Mucosa of rectum (tissue), 2 donors: Measurements from ENCODE around the gene KLF7.

Source experiments
- H3K27ac ChIP-seq, 2 donors: one replicate each; pipeline ENCODE4 v1.7.0; 2013; ENCODE audit warnings: inconsistent platforms in 2 of 2, low read depth in 2 of 2, low read length in 2 of 2
- H3K27me3 ChIP-seq, 2 donors: one replicate each; pipeline ENCODE4 v1.7.0; 2013; ENCODE audit warnings: low read length in 2 of 2; ENCODE audit not compliant: control insufficient read depth in 2 of 2, insufficient read depth in 2 of 2
- H3K36me3 ChIP-seq, 2 donors: one replicate each; pipeline ENCODE4 v1.7.0; 2013; ENCODE audit warnings: low read length in 2 of 2; ENCODE audit not compliant: control insufficient read depth in 2 of 2, insufficient read depth in 2 of 2
- H3K4me1 ChIP-seq, 2 donors: one replicate each; pipeline ENCODE4 v1.7.0; 2013; ENCODE audit warnings: low read length in 2 of 2, mild to moderate bottlenecking in 1 of 2; ENCODE audit not compliant: control insufficient read depth in 2 of 2, insufficient read depth in 2 of 2
- H3K4me3 ChIP-seq, 2 donors: one replicate each; pipeline ENCODE4 v1.7.0; 2013; ENCODE audit warnings: low read length in 2 of 2
- H3K9ac ChIP-seq, 2 donors: one replicate each; pipeline ENCODE4 v1.7.0; 2013; ENCODE audit warnings: low read length in 2 of 2, low read depth in 1 of 2, mild to moderate bottlenecking in 1 of 2
- H3K9me3 ChIP-seq, 2 donors: one replicate each; pipeline ENCODE4 v1.7.0; 2013; ENCODE audit warnings: low read length in 2 of 2; ENCODE audit not compliant: control insufficient read depth in 2 of 2
- donor health status: healthy.
- donor health status: Normal muscosa, but diverticular disease.

Gene KLF7

GRCh38 chr2:207048416-207048815 is 117.3 kb downstream of the KLF7 start:
- Histone ChIP-seq H3K4me1 (no peaks in the 10 kb centered on the region), H3K27me3 (no peaks in the 10 kb centered on the region), H3K27ac (no peak overlapping the region), H3K4me3 (no peak overlapping the region), H3K9ac (no peak overlapping the region), H3K36me3 (no peaks in the 10 kb centered on the region), H3K9me3 (no peaks in the 10 kb centered on the region)

DNA sequence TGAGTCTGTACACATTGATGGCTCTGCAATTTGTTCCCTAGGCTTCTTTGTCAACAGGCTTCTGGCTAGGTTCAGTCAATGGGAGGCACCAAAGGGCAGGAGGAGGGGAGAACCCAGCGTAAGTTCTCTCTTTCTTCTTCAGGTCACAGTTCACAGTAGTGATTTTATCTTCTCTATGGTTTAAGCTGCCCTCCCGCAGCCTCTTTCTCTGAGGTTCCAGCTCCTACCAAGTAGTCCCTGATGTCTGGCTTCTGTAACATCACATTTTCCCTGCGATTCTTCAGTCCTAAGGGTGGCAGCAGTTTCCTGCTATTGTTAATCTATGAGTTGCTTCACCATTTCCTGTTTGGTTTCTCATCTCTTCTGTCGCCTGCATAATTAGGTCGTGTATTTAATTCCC is 119.0 kb downstream of the KLF7 start:
- no peaks in the 10 kb centered on the region for H3K9me3 ChIP-seq
- H3K9ac ChIP-seq, result no peak overlapping the region
- H3K27me3 ChIP-seq, result no peaks in the 10 kb centered on the region
- H3K4me1 ChIP-seq, result no peaks in the 10 kb centered on the region
- no peaks in the 10 kb centered on the region for H3K36me3 ChIP-seq
- H3K27ac ChIP-seq, result no peak overlapping the region
- H3K4me3 ChIP-seq, result no peak overlapping the region

GRCh38 chr2:207045531-207045930 is 120.2 kb downstream of the KLF7 start:
- Histone ChIP-seq H3K27ac (no peak overlapping the region), H3K36me3 (no peaks in the 10 kb centered on the region), H3K9me3 (no peaks in the 10 kb centered on the region), H3K27me3 (no peaks in the 10 kb centered on the region), H3K4me3 (no peak overlapping the region), H3K4me1 (no peaks in the 10 kb centered on the region), H3K9ac (no peak overlapping the region)

DNA sequence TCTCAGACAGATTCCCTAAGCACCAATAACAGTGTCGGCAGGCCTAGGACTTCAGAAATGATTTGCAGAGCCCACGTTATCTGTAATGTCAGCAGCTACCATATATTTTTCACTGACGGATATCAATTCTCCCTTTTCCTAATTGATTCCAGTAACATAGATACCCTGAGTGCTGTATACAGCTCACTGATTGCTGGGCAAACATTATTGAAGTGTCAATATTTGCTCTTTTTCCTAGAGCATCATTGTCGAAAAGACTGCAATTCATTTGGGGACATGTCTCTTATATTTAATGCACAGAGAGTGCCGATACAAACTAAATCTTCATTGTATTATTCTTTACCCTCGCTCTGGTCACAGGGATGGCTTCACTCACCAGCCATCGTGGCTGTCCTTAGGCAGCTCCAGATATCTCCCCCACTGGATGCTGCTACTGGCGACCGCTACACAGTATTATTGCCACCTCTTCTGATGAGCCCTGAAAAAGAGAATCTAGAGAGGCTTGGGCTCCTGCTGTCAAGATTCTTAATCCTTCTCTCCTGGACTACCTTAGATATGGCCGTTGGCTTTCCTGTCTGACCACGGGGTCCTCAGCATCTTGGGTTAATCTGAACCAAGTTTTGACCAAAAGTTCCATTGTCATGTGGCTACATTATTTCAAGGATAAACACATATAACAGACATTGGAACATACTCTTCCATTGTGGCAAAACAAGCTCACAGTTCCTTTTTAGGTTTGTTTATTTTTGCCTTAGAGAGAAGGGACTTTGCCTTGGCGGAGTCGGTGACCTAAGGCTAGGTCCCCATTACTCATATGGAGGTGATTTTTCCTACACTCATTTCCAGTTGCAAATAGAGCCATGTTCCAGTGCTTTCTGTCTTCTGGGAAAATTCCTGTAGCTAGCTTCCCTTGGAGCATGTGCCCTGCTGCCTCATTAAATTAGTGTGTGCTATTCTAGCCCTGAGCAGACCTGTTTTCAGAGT is 121.1 kb downstream of the KLF7 start:
- Histone ChIP-seq H3K4me3 (no peak overlapping the region), H3K36me3 (no peaks in the 10 kb centered on the region), H3K27me3 (no peaks in the 10 kb centered on the region), H3K9ac (no peak overlapping the region), H3K9me3 (no peaks in the 10 kb centered on the region), H3K4me1 (no peaks in the 10 kb centered on the region), H3K27ac (no peak overlapping the region)

DNA sequence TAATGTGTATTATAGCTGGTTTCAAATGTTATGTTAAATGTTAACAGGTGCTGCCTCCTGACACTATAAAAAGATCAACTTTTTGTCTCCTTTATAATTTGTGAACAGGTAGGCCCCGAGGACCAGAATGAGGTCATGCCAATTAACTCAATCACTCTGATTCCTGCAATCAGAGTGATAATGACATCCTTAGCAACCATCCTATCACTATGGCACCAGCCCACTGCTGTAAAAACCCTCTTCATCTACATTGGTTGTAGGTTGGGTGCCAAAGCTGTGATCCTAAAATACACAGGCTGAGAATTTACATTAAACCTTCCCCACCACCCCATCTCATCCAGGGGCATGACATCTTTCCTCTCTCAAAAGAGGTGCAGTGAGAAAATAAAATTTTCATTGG is 122.9 kb downstream of the KLF7 start:
- no peak overlapping the region for H3K9ac ChIP-seq
- H3K36me3 ChIP-seq, result no peaks in the 10 kb centered on the region
- no peak overlapping the region for H3K27ac ChIP-seq
- no peaks in the 10 kb centered on the region for H3K4me1 ChIP-seq
- no peaks in the 10 kb centered on the region for H3K27me3 ChIP-seq
- no peaks in the 10 kb centered on the region for H3K9me3 ChIP-seq
- no peak overlapping the region for H3K4me3 ChIP-seq

DNA sequence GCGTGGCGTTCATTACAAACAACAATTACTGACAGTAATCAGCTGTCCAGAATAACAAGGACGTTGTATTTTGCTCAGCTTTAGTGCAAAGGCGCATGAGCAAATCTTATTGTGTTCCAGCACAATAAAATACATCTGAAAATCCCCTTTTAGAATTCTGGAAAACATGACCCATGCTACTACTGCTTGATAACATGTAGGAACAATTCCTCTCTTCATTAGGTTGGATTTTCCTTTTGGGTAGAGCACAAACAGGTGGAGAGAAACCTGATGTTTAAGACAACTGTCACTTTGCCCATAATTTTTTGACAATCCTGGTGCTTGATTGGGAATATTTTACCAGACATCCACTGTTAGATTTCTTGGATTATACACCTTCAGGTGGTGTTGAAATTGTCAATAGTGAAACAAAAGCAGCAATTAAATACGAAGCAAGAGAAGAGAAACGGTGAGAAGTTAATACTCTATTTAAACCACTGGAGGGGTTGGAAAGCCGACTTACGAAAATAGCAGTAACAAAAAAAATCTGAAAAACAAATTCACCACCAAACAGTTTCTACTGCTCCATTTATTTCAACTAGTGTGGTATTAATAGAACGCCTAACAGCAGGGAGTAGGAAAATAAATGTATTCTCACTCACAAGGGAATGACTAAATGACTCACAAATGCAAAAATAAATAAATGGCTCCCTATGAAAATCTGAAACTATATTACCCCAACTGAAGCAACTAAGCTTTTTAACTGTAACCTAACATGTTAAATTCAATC is 123.8 kb downstream of the KLF7 start:
- Histone ChIP-seq H3K36me3 (no peaks in the 10 kb centered on the region), H3K4me1 (no peaks in the 10 kb centered on the region), H3K4me3 (no peak overlapping the region), H3K27me3 (no peaks in the 10 kb centered on the region), H3K27ac (no peak overlapping the region), H3K9ac (no peak overlapping the region), H3K9me3 (no peaks in the 10 kb centered on the region)

GRCh38 chr2:207041279-207041678 is 124.5 kb downstream of the KLF7 start:
- Histone ChIP-seq H3K27ac (no peak overlapping the region), H3K36me3 (no peaks in the 10 kb centered on the region), H3K4me1 (no peaks in the 10 kb centered on the region), H3K4me3 (no peak overlapping the region), H3K27me3 (no peaks in the 10 kb centered on the region), H3K9me3 (no peaks in the 10 kb centered on the region), H3K9ac (no peak overlapping the region)

DNA sequence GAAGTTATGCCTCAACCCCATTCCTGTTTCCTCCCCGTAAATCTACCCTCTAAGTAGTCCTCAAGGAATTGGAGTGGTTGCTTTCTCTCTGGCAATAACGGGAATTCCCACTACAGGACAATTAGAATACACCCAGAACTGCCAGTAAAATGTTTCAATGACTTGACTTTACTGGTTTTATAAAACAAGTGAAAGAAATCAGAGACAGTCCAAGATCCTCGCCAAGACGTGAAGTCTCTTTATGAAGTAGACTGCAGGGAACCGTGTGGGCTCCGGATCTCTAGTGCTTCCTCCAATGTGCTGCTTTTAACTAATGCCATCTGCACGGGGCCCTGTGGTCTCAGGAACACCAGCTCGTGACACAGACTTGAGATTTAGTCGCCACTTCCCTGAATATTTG is 125.1 kb downstream of the KLF7 start:
- Histone ChIP-seq H3K4me3 (no peak overlapping the region), H3K36me3 (no peaks in the 10 kb centered on the region), H3K4me1 (no peaks in the 10 kb centered on the region), H3K9me3 (no peaks in the 10 kb centered on the region), H3K27ac (no peak overlapping the region), H3K9ac (no peak overlapping the region), H3K27me3 (no peaks in the 10 kb centered on the region)

DNA sequence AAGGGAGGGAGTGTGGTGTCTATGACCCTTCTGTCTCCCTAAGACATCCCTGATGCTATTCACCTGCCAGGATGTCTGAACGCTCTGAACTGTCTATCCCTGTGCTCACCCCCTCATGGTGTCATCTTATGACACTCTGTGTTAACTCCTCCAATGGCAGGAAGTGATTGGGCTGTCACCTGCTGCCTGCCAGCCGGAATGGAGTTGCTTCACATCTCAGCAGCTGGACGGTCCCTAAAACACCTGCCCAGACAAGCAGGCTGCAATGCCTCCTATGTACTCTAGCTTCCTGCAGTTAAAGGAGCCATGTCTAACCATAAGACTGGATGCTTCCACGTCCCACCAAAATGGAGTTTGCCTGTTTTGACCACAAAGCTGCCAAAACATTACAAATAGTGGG is 126.5 kb downstream of the KLF7 start:
- no peaks in the 10 kb centered on the region for H3K9me3 ChIP-seq
- no peak overlapping the region for H3K9ac ChIP-seq
- no peak overlapping the region for H3K4me3 ChIP-seq
- no peak overlapping the region for H3K27ac ChIP-seq
- H3K36me3 ChIP-seq, result no peaks in the 10 kb centered on the region
- H3K27me3 ChIP-seq, result no peaks in the 10 kb centered on the region
- H3K4me1 ChIP-seq, result no peaks in the 10 kb centered on the region

DNA sequence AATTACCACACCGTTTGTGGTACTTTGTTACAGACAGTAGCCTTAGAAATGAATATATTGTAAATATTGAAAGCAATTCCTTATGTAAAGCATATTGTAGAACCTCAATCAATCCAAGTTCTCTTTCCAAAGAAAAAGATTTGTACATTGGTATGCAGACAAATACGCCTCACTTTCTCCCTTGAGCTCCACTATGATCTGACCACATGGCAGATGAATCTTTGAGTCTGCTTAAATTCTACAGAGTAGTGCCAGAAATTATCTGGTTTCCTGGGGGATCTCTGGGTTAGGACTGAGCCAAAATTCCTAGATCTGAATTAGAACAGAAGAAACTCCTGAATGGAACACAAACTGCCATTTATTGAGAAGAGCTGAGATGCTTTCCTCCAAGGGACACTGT is 127.4 kb downstream of the KLF7 start:
- Histone ChIP-seq H3K4me3 (no peak overlapping the region), H3K9ac (no peak overlapping the region), H3K27me3 (no peaks in the 10 kb centered on the region), H3K27ac (no peak overlapping the region), H3K9me3 (no peaks in the 10 kb centered on the region), H3K36me3 (no peaks in the 10 kb centered on the region), H3K4me1 (no peaks in the 10 kb centered on the region)
